DMS79 treated with DMSO at 0.1 percent for 48 hours (cell line): Measurements from ENCODE around the gene NOVA2.
A peak's percentile ranks its signal among the peaks of the same experiment; 100 is the strongest.

Experiments used
- DNase-seq: peaks from one replicate; lab custom pipeline; 2025; lab: John Stamatoyannopoulos, UW

NOVA2 gene

DNA sequence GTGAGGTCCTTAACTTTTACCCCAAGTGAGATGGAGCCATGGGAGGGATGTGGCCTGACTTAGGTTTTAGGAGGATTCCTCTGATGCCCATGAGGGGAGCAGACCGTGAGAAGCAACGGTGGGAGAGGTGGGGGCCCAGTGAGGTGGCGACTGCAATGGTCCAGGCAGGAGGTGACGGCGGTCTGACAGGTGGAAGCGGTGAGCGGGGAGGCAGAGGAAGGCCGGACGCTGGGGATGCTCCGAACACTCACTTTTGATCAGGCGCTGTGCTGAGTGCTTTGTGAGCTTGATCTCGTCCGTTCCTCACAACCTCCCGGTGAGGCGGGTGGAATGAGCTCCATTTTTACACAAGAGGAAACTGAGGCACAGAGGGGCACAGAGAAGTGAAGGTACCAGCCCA lies 11.6 kb downstream of the NOVA2 start:
- no peak for DNase-seq

GRCh38 chr19:45960595-45961235 lies 12.9 kb downstream of the NOVA2 start:
- no peak for DNase-seq

DNA sequence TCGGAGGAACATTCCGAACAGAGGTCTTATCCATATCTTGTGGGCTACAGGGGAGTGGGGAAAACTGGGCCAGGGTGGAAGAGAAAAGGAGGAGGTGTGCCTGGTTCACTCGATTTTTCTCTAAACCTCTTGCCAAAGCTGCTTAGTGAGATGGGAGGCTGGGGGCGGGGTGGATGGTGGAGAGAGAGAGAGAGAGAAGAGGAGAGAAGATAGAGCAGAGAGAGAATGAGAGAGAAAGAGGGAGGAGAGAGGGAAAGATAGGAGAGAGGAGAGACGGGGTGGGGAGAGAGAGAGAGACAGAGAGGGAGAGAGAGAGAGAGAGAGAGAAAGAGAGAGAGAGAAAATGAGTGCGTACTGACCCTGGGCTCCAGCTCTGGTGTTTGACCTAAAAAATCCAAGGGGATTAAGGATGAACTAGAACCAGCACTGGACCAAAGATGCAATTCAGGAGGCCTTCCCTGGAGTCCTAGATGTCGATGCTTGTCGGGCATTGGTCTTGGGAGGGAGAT lies 14.1 kb downstream of the NOVA2 start:
- DNase-seq: no peak

DNA sequence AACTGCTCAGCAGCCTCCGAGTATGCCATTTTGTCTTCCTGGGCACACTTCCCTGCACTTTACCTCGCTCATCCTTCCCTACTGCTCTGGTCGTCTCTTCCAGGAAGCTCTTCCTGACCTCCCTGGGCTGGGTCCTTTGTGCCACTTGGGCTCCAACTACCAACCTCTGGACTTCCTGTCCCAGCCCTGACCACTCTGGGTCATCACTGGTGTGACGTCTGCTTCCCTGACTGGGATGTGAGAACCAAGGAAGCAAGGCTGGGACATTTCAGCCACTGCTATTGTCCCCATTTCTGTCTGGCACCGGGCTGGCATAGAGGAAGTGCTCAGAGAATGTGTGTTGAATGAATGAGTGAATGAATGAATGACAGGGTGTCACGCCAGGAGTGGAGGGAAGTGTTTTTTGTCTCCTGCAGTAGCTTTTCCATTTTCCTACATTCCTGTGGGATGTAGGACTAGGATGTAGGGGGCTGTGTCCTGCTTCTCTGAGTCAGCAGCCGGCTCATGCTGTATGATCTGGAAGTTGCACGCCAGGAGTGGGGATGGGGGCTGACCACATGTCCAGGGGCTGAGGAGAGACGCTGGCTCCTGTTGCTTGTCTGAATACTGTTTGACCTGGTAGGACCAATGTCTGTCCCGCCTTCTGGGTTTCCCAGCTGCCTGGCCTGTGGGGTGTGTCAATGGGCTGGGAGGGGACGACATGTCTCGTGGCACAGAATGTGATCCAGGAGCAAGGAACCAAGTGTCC lies 14.7 kb downstream of the NOVA2 start:
- DNase-seq: no peak

GRCh38 chr19:45958320-45958719 lies 15.3 kb downstream of the NOVA2 start:
- DNase-seq: no peak

- DNase-seq: no peak
Measured at GRCh38 chr19:45955905-45956608, 17.6 kb downstream of the NOVA2 start.

- peak; percentile 79 for DNase-seq
Measured at GRCh38 chr19:45954156-45954555, 19.5 kb downstream of the NOVA2 start.

- no peak for DNase-seq
Measured at GRCh38 chr19:45953676-45954075, 20.0 kb downstream of the NOVA2 start.

DNA sequence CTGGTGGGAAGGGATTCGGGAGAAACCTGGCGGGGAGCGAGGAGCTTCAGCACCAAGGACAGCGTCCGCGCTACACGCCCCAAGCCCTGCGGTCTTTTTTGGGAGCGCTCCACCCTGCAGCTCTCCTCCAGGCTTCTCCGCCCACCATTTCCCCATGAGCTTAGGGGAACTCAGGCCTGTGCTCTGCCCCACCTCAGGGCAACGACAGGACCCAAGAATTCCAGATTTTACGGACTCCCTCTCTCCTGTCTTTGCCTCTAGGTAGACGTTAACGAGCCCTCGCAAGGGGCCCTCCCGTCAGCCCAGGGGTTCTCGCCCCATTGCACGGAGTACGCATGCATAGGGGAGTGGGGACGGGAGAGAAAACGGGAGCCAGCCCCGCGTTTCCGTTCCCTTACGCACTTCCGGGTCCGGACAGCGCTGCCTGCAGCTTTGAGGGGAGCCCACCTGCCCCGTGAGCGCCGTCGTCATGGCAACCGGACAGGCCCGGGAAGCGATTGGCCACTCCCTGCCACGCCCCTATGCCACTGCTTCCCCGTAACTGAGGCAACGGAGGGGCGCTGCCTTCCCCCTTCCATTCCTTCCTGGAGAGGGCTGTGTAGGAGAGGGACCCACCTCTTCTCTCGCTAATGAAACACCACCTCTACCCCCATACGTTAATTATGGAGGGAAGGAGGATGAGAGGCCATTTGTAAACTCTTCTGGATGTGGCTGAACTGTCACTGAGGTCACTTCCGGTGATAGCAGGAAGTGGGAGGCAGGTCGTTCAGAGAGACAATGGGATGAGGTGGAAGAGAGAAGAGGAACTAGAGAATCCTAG lies 20.8 kb downstream of the NOVA2 start:
- no peak for DNase-seq

DNA sequence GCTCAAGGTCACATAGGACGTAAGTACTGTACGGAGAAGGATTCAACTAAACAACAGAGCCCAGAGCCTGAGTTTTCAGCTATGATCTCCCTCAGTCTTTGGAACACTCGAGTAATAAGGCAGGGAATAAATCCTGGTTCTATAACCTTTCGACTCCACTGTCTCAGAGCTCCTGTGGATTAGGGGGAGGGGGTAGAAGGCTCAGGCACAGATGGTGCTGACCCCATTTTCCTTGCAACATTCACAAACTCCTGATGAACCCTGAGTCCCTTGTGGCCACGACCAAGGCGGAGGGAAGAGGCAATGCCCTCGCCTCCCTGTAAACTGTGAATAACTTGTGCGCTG lies 21.4 kb downstream of the NOVA2 start:
- DNase-seq: no peak

GRCh38 chr19:45947926-45948325 lies 25.7 kb downstream of the NOVA2 start:
- DNase-seq: no peak

- DNase-seq: no peak
Measured at GRCh38 chr19:45940515-45940805, 33.2 kb downstream of the NOVA2 start.

- DNase-seq: no peak
Measured at GRCh38 chr19:45939792-45940514, 33.7 kb downstream of the NOVA2 start.

DNA sequence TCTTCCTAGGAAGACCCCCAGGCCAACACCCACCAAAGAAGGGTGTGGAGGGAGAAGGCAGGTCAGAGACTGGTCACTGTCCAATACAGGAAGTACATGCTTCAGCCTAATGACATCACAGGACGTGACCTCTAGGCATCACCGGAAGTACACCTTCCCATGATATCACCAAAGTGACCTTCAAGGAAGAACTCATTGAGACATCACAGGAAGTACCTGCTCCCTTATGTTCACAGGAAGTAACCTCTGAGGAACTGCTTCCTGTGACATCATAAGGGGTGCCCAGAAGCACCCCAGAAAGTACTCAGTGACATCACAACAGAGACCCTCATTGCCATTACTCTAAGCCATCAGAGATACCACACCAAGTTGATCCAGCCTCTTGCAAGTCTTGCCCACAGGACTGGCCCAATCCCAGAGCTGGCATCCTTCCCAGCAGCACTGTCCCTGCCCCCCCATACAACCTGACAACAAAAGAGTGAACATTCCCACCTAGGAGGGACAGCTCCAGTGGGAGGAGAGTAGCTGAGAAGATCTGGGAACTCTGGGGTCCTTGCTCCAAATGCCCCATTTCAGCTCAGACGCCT lies 34.8 kb downstream of the NOVA2 start:
- no peak for DNase-seq

- DNase-seq: no peak
Measured at GRCh38 chr19:45935267-45935666, 38.4 kb downstream of the NOVA2 start.

DNA sequence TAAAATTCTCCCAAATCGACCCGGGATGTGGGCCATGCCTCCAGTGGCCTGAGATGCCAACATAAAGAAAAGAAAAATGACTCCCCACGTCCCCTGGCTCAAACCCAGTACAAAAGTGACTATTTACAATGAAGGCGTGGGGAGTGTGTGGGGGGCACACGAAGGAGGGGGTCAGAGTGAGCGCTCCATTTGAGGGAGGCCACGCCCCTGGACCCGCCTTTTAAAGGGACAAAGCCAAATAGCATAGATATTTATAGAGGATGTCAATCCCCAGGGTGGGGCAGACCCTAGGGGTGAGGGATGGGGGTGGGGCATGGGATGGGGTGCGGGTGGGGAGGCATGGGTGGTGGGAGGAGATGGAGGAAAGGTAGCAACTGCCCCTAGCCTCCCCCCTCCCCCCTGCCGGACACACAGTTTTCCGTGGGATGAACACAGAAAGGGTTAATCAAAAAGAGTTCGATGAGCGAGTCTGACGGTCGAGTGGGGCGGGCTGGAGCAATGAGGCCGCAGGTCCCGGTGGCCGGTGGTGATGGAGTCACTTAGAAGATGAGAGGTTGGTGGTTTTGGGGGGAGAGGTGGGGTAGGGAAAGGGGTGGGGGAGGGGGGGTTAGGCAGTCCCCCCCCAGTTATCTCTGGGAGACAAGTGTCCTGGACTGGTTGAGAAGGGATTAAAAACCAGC lies 39.0 kb downstream of the NOVA2 start:
- DNase-seq: no peak

DNA sequence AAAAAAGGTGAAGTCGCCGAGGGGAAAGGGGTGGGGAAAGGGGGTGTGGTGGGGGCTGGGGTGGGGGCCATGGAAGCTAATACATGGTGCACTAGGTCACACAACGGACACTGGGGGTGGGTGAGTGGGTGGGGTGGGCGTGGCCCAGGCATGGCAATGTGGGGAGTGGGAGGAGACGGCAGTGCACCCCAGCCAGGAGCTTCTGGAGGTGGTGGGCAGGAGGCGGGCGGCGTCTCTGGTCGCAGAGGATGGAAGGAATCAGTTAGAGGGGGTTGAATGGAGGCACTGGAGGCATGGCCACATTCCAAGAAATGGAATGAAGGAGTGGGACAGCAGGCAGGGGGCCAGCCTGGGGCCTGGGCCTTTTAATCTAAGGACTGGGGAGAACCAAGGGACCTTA lies 39.9 kb downstream of the NOVA2 start:
- DNase-seq: no peak

DNA sequence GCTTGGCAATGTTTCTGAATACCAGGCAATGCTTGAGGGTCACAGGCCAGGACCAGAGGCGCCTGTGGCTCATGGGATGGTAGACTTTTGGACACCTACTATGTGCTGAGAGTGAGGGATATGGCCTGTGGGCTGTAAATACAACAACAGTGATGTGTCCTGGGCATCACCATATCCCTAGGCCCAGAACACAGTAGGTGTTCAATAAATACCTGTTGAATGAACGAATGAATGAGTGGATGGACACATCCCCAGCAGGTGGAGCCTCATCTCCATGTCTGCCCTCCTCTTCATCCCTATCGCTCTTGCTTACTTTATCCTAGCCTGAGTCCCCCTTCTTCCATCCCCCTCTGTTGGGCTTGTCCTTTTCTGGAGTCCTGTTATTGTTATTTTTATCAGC lies 42.6 kb downstream of the NOVA2 start:
- no peak for DNase-seq

DNA sequence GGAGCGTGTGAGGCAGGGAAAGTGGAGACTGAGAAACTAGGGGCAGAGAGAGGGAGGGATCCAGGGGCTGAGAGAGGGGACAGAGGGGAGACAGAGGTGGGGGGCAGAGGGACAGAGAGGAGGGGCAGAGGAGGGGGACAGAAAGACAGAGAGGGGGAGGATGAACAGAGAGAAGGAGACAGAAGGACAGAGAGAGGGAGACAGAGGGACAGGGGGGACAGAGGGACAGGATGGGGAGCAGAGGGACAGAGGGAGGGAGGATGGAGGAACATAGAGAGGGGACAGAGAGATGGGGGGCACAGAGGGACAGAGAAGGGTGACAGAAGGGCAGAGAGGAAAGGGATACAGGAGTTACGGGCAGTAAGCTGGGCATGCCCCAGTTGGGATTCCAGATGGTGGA lies 44.4 kb downstream of the NOVA2 start:
- DNase-seq: no peak

GRCh38 chr19:45927565-45928261 lies 46.0 kb downstream of the NOVA2 start:
- DNase-seq: peak; percentile 88
